Upper lobe of right lung (tissue), 1 donor: Measurements from ENCODE around the gene TAS2R19. TPM values are rescaled to one million over a fixed set of nuclear protein-coding genes. Genes with fewer than 3 reads are reported as not detected.
"Not testable (repeated sequence)": the region's sequence is repeated elsewhere in the genome, so short reads cannot be mapped to it uniquely, and the experiment has no call there.

ENCODE experiments used
- ATAC-seq: fragments of 200-7000 bp; cut with Tn5 transposase; one replicate; pipeline ENCODE4 v1.9.1; 2020; ENCODE audit warnings: mild to moderate bottlenecking, moderate library complexity
- DNase-seq: peaks from one replicate; pipeline ENCODE4 v3.0.0-alpha.2; 2020
- H3K27ac ChIP-seq: fragments of 200-600 bp; one replicate; pipeline ENCODE4 v1.8.0; 2022
- H3K27me3 ChIP-seq: fragments of 200-600 bp; one replicate; pipeline ENCODE4 v1.8.0; 2022; ENCODE audit warnings: mild to moderate bottlenecking
- H3K36me3 ChIP-seq: fragments of 200-600 bp; one replicate; pipeline ENCODE4 v1.8.0; 2022
- H3K4me1 ChIP-seq: fragments of 200-600 bp; one replicate; pipeline ENCODE4 v1.8.0; 2022
- H3K4me3 ChIP-seq: fragments of 200-600 bp; one replicate; pipeline ENCODE4 v1.8.0; 2022; ENCODE audit warnings: mild to moderate bottlenecking
- H3K9me3 ChIP-seq: fragments of 200-600 bp; one replicate; pipeline ENCODE4 v1.8.0; 2022
- CTCF ChIP-seq: fragments of 200-600 bp; IDR thresholded peaks from one replicate; pipeline ENCODE4 v1.8.0; 2022; ENCODE audit warnings: antibody characterized with exemption
- intact Hi-C: fragments of 100-400 bp; cut with DNase I; formaldehyde crosslinking; loops from one replicate; pipeline ENCODE4 v1.11.0; 2022
- total RNA-seq: library from RNA; stranded (reverse); fragmentation: NEBNext Ultra II Directional; extraction: Animal tissue kit (Norgen Biotek cat#: 25700); gene quantifications from one replicate; pipeline ENCODE4 v1.2.1, GENCODE V29; 2021
- donor health status: DM: no; HTN: yes; CAD: no; lungs with severe emphysema.

TAS2R19 gene
- total RNA-seq, 1 donor from 2014 or later: 3.2 TPM

GRCh38 chr12:11059784-11060183, 37.4 kb upstream of the TAS2R19 start:
- Histone ChIP-seq H3K9me3 (no peaks in the 10 kb centered on the region), H3K4me3 (no peak overlapping the region), H3K27ac (no peak overlapping the region), H3K4me1 (no peaks in the 10 kb centered on the region), H3K27me3 (no peaks in the 10 kb centered on the region), H3K36me3 (no peaks in the 10 kb centered on the region)
- DNase-seq: no peak
- intact Hi-C loops: no loop called here
- no peak for TF ChIP-seq CTCF
- ATAC-seq: no peak

- Histone ChIP-seq H3K27ac (no peak overlapping the region), H3K9me3 (no peaks in the 10 kb centered on the region), H3K27me3 (no peaks in the 10 kb centered on the region), H3K36me3 (no peaks in the 10 kb centered on the region), H3K4me1 (no peaks in the 10 kb centered on the region), H3K4me3 (no peak overlapping the region)
- no peak for DNase-seq
- no peak for ATAC-seq
- no peak for TF ChIP-seq CTCF
- intact Hi-C loops: no loop called here
Measured at GRCh38 chr12:11059041-11059440, 36.6 kb upstream of the TAS2R19 start.

GRCh38 chr12:11055306-11055705, 32.9 kb upstream of the TAS2R19 start:
- TF ChIP-seq CTCF: no peak
- Histone ChIP-seq H3K27ac (no peak overlapping the region), H3K4me3 (no peak overlapping the region), H3K27me3 (no peaks in the 10 kb centered on the region), H3K36me3 (no peaks in the 10 kb centered on the region), H3K4me1 (no peaks in the 10 kb centered on the region), H3K9me3 (no peaks in the 10 kb centered on the region)
- intact Hi-C loops: no loop called here
- DNase-seq (no peak), ATAC-seq (no peak)

GRCh38 chr12:11049806-11050531, 27.5 kb upstream of the TAS2R19 start:
- DNase-seq, intact Hi-C loops: not testable (repeated sequence)

GRCh38 chr12:11041366-11041765, 18.9 kb upstream of the TAS2R19 start:
- H3K4me1 ChIP-seq, H3K9me3 ChIP-seq, DNase-seq, H3K27ac ChIP-seq, H3K36me3 ChIP-seq, H3K4me3 ChIP-seq, intact Hi-C loops, H3K27me3 ChIP-seq, ATAC-seq: not testable (repeated sequence)

More at GRCh38 chr12:11049806-11050531, 27.5 kb upstream of the TAS2R19 start:
- not testable (repeated sequence) for ATAC-seq, H3K4me3 ChIP-seq, H3K27me3 ChIP-seq, H3K4me1 ChIP-seq, H3K27ac ChIP-seq, H3K9me3 ChIP-seq, H3K36me3 ChIP-seq

GRCh38 chr12:11040162-11040561, 17.7 kb upstream of the TAS2R19 start:
- no peak for ATAC-seq
- H3K9me3 ChIP-seq: no peaks in the 10 kb centered on the region
- no peaks in the 10 kb centered on the region for H3K4me1 ChIP-seq
- H3K36me3 ChIP-seq: no peaks in the 10 kb centered on the region
- no peak overlapping the region for H3K4me3 ChIP-seq
- intact Hi-C loops: no loop called here
- H3K27ac ChIP-seq: no peak overlapping the region
- no peak for TF ChIP-seq CTCF
- no peaks in the 10 kb centered on the region for H3K27me3 ChIP-seq
- no peak for DNase-seq

GRCh38 chr12:11039171-11039570, 16.8 kb upstream of the TAS2R19 start:
- Histone ChIP-seq H3K4me1 (no peaks in the 10 kb centered on the region), H3K27me3 (no peaks in the 10 kb centered on the region), H3K36me3 (no peaks in the 10 kb centered on the region), H3K4me3 (no peak overlapping the region), H3K9me3 (no peaks in the 10 kb centered on the region), H3K27ac (no peak overlapping the region)
- DNase-seq (no peak), ATAC-seq (no peak)
- no peak for TF ChIP-seq CTCF
- intact Hi-C loops: no loop called here

- H3K4me1 ChIP-seq, H3K27ac ChIP-seq, H3K36me3 ChIP-seq, H3K9me3 ChIP-seq, DNase-seq, H3K4me3 ChIP-seq, intact Hi-C loops, H3K27me3 ChIP-seq, ATAC-seq: not testable (repeated sequence)
Measured at GRCh38 chr12:11033959-11034358, 11.5 kb upstream of the TAS2R19 start.
